ENCODE measurements around the gene SBNO2.

DNA sequence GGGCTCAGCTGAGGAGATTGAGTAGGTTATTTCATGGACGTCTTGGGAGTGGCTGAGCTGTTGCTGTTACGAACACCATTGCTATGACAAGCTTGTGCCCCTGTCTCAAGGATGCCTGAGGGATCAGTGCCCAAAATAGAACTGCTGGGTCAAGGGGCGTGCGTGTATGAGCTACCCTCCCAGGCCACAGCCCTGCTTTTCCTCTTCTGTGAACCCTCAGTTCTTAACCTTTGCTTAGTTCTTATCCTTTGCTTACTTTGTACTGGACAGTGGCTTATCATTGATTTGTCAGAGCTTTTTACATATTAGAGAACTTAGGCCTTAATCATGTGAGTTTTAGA lies 98.1 kb downstream of the SBNO2 start:
- TF ChIP-seq EP300 (IDR thresholded peaks at IDR 0.05) = no peak
- no peak for TF ChIP-seq CTCF (IDR thresholded peaks at IDR 0.05)
